Mucosa of rectum (tissue), 2 donors: ENCODE data around the gene PLA2G10.
"Not testable (repeated sequence)": the region's sequence is repeated elsewhere in the genome, so short reads cannot be mapped to it uniquely, and the experiment has no call there.

Experiments used
- H3K27ac ChIP-seq, 2 donors: one replicate each; pipeline ENCODE4 v1.7.0; 2013; ENCODE audit warnings: inconsistent platforms in 2 of 2, low read depth in 2 of 2, low read length in 2 of 2
- H3K27me3 ChIP-seq, 2 donors: one replicate each; pipeline ENCODE4 v1.7.0; 2013; ENCODE audit warnings: low read length in 2 of 2; ENCODE audit not compliant: control insufficient read depth in 2 of 2, insufficient read depth in 2 of 2
- H3K36me3 ChIP-seq, 2 donors: one replicate each; pipeline ENCODE4 v1.7.0; 2013; ENCODE audit warnings: low read length in 2 of 2; ENCODE audit not compliant: control insufficient read depth in 2 of 2, insufficient read depth in 2 of 2
- H3K4me1 ChIP-seq, 2 donors: one replicate each; pipeline ENCODE4 v1.7.0; 2013; ENCODE audit warnings: low read length in 2 of 2, mild to moderate bottlenecking in 1 of 2; ENCODE audit not compliant: control insufficient read depth in 2 of 2, insufficient read depth in 2 of 2
- H3K4me3 ChIP-seq, 2 donors: one replicate each; pipeline ENCODE4 v1.7.0; 2013; ENCODE audit warnings: low read length in 2 of 2
- H3K9ac ChIP-seq, 2 donors: one replicate each; pipeline ENCODE4 v1.7.0; 2013; ENCODE audit warnings: low read length in 2 of 2, low read depth in 1 of 2, mild to moderate bottlenecking in 1 of 2
- H3K9me3 ChIP-seq, 2 donors: one replicate each; pipeline ENCODE4 v1.7.0; 2013; ENCODE audit warnings: low read length in 2 of 2; ENCODE audit not compliant: control insufficient read depth in 2 of 2
- donor health status: healthy.
- donor health status: Normal muscosa, but diverticular disease.

The PLA2G10 gene

GRCh38 chr16:14682121-14682520 is 12.0 kb downstream of the PLA2G10 start:
- Histone ChIP-seq H3K36me3 (peaks cover 11 to 13% of the 10 kb centered on the region in 2 donors), H3K9me3 (no peaks in the 10 kb centered on the region), H3K9ac (no peak overlapping the region), H3K27me3 (no peaks in the 10 kb centered on the region), H3K4me3 (no peak overlapping the region), H3K27ac (no peak overlapping the region), H3K4me1 (no peaks in the 10 kb centered on the region)

GRCh38 chr16:14681115-14681514 is 13.0 kb downstream of the PLA2G10 start:
- no peak overlapping the region for H3K27ac ChIP-seq
- H3K36me3 ChIP-seq: peaks cover 13% of the 10 kb centered on the region in 2 donors
- H3K9ac ChIP-seq: no peak overlapping the region
- no peaks in the 10 kb centered on the region for H3K27me3 ChIP-seq
- H3K4me3 ChIP-seq: no peak overlapping the region
- no peaks in the 10 kb centered on the region for H3K9me3 ChIP-seq
- no peaks in the 10 kb centered on the region for H3K4me1 ChIP-seq

- H3K9ac ChIP-seq, H3K4me3 ChIP-seq, H3K4me1 ChIP-seq, H3K27me3 ChIP-seq, H3K9me3 ChIP-seq, H3K27ac ChIP-seq: not testable (repeated sequence)
- peaks cover 13% of the 10 kb centered on the region in 2 donors for H3K36me3 ChIP-seq
These were observed 13.7 kb downstream of the PLA2G10 start for GRCh38 chr16:14680396-14680795.

GRCh38 chr16:14678748-14679497 is 15.2 kb downstream of the PLA2G10 start:
- Histone ChIP-seq H3K36me3 (peaks cover 13% of the 10 kb centered on the region in 2 donors), H3K27ac (no peak overlapping the region), H3K4me1 (no peaks in the 10 kb centered on the region), H3K9me3 (no peaks in the 10 kb centered on the region), H3K9ac (no peak overlapping the region), H3K4me3 (no peak overlapping the region), H3K27me3 (no peaks in the 10 kb centered on the region)

- H3K9ac ChIP-seq: no peak overlapping the region
- no peaks in the 10 kb centered on the region for H3K9me3 ChIP-seq
- no peak overlapping the region for H3K4me3 ChIP-seq
- no peaks in the 10 kb centered on the region for H3K27me3 ChIP-seq
- no peak overlapping the region for H3K27ac ChIP-seq
- peaks cover under 1 to 5% of the 10 kb centered on the region in 2 donors for H3K4me1 ChIP-seq
- H3K36me3 ChIP-seq: peaks cover 10 to 13% of the 10 kb centered on the region in 2 donors
These were observed 16.5 kb downstream of the PLA2G10 start for GRCh38 chr16:14677627-14678026.

- Histone ChIP-seq H3K9ac (no peak overlapping the region), H3K9me3 (no peaks in the 10 kb centered on the region), H3K36me3 (peaks cover 10 to 13% of the 10 kb centered on the region in 2 donors), H3K27me3 (no peaks in the 10 kb centered on the region), H3K27ac (no peak overlapping the region), H3K4me3 (no peak overlapping the region), H3K4me1 (peaks cover 11 to 15% of the 10 kb centered on the region in 2 donors)
These were observed 17.5 kb downstream of the PLA2G10 start for GRCh38 chr16:14676633-14677032.

- H3K27me3 ChIP-seq: no peaks in the 10 kb centered on the region
- H3K9me3 ChIP-seq: no peaks in the 10 kb centered on the region
- H3K4me3 ChIP-seq: peak overlapping the region in 1 of 2 donors; percentile 48
- H3K9ac ChIP-seq: peak overlapping the region; percentile 45 to 65
- peaks cover 37 to 46% of the 10 kb centered on the region in 2 donors for H3K4me1 ChIP-seq
- peak overlapping the region; percentile 85 to 88 for H3K27ac ChIP-seq
- peaks cover 8 to 11% of the 10 kb centered on the region in 2 donors for H3K36me3 ChIP-seq
These were observed 21.6 kb downstream of the PLA2G10 start for GRCh38 chr16:14672403-14672971.

- Histone ChIP-seq H3K36me3 (peaks cover 23 to 24% of the 10 kb centered on the region in 2 donors), H3K27me3 (no peaks in the 10 kb centered on the region), H3K4me1 (peaks cover 38 to 50% of the 10 kb centered on the region in 2 donors), H3K9me3 (no peaks in the 10 kb centered on the region), H3K9ac (no peak overlapping the region), H3K4me3 (no peak overlapping the region), H3K27ac (peak overlapping the region; percentile 78 to 93)
These were observed 24.3 kb downstream of the PLA2G10 start for GRCh38 chr16:14669776-14670175.

GRCh38 chr16:14668556-14669223 is 25.4 kb downstream of the PLA2G10 start:
- peaks cover 38 to 50% of the 10 kb centered on the region in 2 donors for H3K4me1 ChIP-seq
- peak overlapping the region in 1 of 2 donors; percentile 37 for H3K4me3 ChIP-seq
- H3K27me3 ChIP-seq: no peaks in the 10 kb centered on the region
- H3K27ac ChIP-seq: peak overlapping the region; percentile 91 to 93
- H3K36me3 ChIP-seq: peaks cover 28 to 34% of the 10 kb centered on the region in 2 donors
- no peaks in the 10 kb centered on the region for H3K9me3 ChIP-seq
- H3K9ac ChIP-seq: peak overlapping the region; percentile 47 to 60
